GM18498 (cell line): ENCODE measurements around the gene ZNF266.

ENCODE experiments used
- ATAC-seq: cut with Tn5 transposase; IDR thresholded peaks from one replicate; pipeline ENCODE4 v1.9.1; 2021; ENCODE audit warnings: mild to moderate bottlenecking, moderate library complexity; ENCODE audit not compliant: unreplicated experiment

The ZNF266 gene

DNA sequence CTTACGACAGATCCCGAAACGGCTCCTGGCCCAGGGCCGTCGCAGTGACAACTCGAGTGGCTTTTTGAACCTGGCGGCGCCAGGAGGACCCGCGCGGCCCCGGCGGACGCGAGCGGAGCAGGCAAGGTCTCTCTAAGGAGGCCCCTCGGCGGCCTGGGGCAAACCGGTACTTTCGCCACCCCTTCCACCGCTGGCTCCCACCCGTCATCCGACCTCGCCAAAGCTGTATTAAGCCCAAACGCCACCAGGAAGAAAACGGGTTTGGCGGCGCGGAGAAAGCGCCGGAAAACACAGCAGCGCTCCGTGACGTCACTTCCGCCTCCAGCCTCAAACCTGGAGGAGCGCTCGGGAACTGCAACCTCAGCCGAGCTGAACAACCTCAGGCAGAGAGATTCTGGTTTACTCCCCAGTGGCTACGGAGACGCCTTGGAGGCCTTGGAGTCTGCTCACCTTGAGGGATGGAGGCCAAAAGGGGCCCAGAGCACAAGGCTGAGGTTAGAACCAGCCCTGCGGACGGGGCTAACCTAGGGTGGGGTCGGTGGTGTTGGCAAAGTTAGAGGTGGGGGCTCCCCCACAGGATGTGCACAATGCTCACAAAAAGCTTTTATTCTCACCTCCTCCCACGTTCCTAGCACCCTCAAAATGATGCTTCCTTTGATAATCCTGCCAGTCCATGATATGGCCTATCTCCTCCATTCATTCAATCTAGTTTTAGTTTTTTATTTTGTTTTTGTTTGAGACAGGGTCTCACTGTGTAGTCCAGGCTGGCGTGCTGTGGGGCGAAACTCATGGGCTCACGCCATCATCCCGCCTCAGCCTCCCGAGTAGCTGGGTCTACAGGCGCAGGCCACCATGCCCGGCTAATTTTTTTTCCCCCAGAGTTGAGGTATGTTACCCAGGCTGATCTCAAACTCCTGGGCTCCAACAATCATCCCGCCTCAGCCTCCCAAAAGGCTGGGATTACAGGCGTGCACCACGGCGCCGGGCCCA lies at the start of gene ZNF266:
Gene ZNF266 (minus strand): TSS at position 295 of the 990 bp plus-strand sequence. CDS start 15,484 bp downstream, outside the sequence.
- peak; percentile 95 for ATAC-seq

DNA sequence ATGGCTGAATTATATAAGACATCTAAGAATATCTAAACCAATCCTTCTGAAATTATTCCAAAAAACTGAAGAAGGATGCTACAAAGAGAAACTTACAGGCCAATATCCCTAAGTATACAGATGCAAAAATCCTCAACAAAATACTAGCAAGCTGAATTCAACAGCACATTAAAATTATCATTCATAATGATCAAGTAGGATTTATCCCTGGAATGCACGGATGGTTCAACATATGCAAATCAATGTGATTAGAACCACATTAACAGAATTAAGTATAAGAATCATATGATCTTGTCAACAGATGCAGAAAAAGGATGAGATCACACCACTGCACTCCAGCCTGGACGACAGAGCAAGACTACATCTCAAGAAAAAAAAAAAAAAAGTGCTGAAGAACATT lies 49.8 kb upstream of the ZNF266 start:
- ATAC-seq = no peak

GRCh38 chr19:9474975-9475374 lies 39.6 kb upstream of the ZNF266 start:
- ATAC-seq = no peak

DNA sequence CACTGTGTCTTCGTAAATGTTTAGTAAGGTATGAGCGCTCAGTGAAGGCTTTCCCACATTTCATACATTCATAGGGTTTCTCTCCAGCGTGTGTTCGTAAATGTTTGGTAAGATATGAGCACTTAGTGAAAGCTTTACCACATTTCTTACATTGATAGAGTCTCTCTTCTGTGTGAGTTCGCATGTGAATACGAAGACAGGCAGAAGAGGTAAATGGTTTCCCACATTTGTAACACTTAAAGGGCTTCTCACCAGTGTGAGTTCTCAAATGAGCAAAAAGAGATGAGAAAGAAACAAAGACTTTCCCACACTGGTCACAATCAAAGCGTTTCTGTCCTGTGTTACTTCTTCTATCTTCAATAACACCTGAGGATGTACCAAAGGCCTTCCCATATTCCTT lies 31.8 kb upstream of the ZNF266 start:
- ATAC-seq = no peak

DNA sequence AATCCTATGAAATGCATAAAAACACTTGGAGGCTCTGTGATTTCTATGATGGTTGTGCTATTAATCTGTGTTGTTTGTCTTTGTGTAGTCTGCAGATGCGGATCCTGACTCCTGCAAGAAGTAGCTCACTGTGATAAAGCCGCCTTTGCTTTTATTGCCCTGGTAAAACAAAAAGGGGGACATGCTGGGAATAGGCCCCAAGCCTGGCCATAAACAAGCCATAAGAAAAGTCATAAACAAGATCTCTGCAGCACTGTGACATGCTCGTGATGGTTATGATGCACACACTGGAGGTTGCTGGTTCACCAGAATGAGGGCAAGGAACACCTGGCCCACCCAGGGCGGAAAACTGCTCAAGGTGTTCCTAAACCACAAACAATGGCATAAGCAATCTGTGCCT lies 26.6 kb upstream of the ZNF266 start:
- ATAC-seq = no peak

GRCh38 chr19:9456018-9456689 lies 20.8 kb upstream of the ZNF266 start:
- ATAC-seq = no peak

DNA sequence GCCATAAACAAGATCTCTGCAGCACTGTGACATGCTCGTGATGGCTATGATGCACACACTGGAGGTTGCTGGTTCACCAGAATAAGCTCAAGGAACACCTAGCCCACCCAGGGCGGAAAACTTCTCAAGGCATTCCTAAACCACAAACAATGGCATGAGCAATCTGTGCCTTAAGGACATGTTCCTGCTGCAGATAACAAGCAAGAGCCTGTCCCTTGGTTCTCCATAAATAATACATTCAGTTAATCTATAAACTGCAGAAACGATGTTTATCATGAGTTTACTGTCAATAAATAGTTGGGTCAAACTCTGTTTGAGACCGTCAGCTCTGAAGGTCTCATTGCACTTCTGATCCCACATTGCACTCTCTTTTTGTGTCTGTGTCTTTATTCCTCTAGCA lies 18.6 kb upstream of the ZNF266 start:
- ATAC-seq = no peak

GRCh38 chr19:9445037-9445436 lies 9.7 kb upstream of the ZNF266 start:
- no peak for ATAC-seq

GRCh38 chr19:9436358-9436757 lies 985 bp upstream of the ZNF266 start:
- ATAC-seq = no peak

DNA sequence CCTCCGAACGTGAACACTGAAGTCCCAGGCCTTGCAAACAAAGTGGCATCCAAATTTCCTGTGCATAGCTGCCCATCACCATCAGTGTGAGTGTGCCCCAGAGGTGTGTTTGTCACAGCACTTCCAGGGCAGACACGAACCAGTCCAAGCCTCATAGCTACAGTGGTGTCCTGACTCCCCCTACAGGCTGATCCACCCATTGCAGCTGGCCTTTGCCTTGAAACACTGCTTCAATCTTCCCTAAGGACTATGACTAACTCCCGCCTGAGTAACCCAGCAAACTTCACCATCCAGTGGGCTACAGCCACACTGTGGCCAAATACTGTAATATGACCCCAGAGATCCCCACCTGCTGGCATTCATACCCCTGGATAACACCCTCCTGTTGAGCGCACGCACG lies 3.9 kb downstream of the ZNF266 start:
- no peak for ATAC-seq

DNA sequence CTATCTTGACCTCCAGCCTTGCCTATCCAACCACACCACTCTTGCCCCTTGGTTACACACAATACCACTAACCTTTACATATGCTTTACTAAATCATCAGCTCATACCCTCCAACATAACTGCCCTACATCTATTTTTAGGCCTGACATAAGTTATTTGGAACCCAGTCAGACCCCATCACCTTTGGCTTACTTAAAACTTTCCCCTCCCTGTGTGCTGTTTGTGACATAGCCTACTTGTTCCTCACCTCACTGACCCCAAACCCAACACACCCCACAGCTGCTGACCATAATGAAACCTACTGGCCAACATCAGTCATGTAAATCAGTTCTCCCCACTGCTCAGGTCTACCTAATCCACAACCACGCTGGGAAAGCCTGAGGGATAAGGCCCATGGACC lies 4.9 kb downstream of the ZNF266 start:
- no peak for ATAC-seq

DNA sequence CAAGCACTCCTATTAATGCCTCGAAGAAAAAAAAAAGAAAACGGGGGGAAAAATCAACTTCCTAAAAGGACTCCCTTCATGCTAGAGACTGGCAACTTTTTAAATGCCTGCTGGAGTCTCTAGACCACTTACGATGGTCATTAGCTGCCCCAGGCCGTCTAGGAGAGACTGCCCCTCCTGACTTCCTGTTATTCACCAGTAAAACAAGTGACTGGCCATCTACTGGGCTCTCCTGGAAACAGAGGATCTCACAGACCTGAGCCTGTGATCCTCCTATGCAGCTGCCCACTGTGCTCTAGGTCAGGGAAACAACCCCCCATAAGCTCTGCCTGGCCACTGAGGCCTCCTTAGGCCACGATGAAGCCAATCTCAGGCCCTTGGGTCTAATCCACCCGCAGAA lies 7.4 kb downstream of the ZNF266 start:
- ATAC-seq = no peak

DNA sequence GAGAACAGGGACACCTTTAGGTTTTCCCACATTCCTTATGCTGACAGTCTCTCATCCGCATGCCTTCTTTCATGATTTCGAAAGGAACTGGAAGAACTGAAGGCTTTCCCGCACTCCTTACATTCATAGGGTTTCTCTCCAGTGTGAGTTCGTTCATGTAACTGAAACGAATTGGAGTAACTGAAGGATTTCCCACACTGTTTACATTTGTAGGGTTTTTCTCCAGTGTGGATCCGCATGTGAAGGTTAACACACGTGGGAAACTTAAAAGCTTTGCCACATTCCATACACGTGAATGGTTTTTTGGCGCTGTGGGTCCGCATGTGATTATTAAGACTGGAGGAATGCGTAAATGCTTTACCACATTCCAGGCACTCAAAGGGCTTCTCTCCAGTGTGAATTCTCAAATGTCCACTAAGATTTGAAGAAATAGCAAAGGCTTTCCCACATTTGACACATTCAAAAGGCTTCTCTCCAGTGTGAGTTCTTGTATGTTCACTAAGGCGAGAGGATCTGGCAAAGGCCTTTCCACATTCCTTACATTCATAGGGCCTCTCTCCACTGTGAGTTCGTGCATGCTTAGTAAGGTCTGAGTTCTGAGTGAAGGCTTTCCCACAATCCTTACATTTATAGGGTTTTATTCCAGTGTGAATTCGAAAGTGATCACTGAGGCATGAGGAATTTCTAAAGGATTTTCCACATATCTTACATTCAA lies 22.0 kb downstream of the ZNF266 start:
- ATAC-seq = no peak

DNA sequence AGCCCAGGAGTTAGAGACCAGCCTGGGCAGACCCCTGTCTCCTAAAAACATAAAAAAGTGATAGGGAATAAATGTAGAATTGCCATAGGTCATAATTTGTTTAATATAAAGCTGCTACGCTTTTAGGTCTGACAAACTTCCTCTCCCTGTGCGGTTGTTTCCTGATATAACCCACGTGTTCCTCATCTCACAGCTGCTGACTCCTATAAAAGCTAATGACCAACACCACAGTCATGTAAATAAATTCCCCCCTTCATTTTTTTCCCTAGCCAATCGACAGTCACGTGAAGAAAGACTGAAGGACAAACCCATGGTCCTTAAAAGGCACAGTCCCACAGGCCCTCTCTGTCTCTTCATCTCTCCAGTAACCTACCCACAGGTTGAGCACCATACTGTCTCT lies 27.5 kb downstream of the ZNF266 start:
- no peak for ATAC-seq

DNA sequence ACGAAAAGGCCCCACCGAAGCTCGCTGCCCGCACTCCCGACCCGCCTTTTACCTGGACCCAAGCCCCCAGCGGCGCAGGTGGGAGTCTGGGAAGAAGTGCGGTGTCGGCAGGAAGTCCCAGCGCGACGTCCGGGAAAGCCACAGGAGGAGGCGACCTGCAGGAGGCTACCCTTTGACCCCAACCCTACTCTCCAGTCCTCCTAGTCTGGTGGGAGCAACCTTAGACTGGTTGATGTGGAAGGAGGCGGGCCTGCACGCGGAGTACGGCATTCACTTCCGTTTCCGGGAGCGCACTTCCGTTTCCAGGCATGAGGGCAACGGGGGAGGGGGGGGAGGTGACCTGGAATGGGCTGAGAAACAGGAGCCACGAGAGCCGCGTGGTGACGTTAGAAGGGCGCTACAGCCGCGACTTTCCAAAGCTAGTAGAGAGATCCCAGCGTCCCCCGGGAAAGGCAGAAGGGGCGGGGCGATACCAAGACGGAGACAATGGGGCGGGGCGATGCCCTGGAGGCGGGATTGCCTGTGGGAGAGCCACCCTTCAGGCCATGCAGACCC lies 28.5 kb downstream of the ZNF266 start:
- ATAC-seq = no peak

DNA sequence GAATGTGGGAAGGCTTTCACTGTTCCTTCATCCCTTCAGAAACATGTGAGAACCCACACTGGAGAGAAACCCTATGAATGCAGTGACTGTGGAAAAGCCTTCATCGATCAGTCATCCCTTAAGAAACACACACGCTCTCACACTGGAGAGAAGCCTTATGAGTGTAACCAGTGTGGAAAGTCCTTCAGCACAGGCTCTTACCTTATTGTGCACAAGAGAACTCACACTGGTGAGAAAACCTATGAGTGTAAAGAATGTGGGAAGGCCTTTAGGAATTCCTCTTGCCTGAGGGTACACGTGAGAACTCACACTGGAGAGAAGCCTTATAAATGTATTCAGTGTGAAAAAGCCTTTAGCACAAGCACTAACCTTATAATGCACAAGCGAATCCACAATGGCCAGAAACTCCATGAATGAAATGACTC lies 54.0 kb downstream of the ZNF266 start:
- ATAC-seq = no peak

DNA sequence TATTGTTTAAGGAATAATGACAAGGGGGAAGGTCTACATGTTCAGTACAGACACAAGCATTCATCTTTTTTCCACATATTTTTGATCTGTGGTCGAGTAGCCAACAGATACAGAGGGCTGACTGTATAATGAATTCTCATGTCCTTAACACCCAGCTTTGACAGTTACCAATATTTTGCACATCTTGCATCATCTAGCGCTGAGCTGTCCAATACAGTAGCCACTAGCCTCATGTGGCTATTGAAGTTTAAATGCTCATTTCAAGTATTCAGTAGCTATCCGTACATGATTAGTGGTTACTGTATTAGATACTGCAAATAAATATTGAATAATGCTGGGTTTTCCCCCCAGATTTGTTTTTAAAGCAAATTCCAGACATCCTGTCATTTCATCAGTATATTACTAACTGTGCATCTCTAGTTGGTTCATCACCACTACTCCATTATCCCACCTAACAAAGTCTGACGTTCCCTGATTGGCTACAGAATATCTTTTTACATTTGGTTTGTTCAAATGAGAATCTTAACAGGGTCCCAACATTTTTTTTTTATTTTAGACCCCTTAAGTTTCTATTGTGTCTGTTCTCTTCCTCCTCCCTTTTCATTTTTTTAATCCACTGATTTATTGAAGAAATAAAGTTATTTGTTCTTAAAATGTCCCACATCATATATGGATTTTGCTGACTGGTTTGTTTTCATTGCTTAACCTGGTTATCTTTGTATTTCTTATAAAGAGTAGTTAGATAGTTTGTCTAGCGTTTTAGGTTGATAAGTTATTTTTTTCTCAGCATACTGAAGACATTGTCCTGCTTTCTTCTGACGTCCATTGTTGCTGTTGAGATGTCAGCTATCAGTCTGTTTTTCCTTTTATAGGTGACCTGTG lies 64.4 kb downstream of the ZNF266 start:
- ATAC-seq = no peak

GRCh38 chr19:9362905-9363304 lies 72.5 kb downstream of the ZNF266 start, which contains the start of gene ZNF177:
Gene ZNF177 (plus strand): TSS chr19:9363013. CDS start chr19:9378312, 15,299 bp downstream.
- ATAC-seq = no peak
